GM18907 (cell line): ENCODE measurements around the gene LINC01488.

Experiments
- ATAC-seq: cut with Tn5 transposase; IDR thresholded peaks from one replicate; pipeline ENCODE4 v1.9.1; 2021; ENCODE audit warnings: mild to moderate bottlenecking, moderate library complexity; ENCODE audit not compliant: unreplicated experiment

LINC01488 gene

DNA sequence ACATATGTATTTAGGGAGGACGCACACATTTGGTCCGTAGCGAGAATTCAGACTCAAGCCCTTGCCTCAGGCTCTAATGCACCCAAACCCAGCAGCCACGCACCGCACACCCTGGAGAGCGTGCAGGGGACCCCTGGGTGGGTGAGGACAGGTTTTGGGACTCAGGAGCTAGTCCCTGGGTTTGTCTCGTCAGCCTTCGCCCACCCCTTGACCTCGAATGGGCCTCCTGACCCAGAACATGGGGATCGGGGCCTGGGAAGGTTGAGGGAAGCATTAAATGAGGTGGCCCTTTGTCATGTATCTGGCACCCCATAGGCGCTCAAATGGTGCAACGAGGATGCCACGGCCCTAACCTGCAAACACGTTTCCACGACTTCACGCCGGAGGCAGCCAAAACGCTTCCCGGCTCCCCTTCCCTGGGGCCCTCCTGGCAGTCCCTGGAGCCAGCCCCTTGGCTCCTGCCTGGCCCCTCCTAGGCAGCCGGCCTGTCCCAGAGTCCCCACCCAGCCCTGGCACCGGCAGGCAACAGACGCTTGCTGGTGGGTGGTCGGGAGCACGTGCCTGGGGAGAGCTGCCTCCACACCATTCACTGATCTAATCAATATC is 5.5 kb upstream of the LINC01488 start:
- ATAC-seq, result no peak

DNA sequence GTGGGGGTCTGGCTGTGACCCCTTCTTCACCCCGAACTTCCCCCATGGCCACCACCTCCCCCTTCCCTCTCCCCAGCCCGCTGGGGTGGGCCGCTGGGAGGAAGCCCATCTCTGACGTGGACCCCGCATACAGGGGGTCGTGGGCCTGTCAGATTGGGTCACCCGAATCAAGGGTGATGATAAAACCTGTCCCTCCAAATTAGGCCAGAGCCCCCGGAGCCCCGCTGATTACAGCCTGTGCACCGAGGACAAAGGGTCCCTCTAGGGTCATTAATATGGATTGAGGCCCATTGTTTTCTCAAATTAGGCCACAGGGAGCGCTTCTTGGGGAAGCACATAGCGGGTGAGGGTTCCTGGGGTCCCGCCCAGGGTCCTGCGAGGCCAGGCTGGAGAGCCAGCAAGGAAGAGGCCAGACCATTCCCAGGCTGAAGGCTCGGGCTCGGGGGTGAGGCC is 4.9 kb upstream of the LINC01488 start:
- no peak for ATAC-seq

DNA sequence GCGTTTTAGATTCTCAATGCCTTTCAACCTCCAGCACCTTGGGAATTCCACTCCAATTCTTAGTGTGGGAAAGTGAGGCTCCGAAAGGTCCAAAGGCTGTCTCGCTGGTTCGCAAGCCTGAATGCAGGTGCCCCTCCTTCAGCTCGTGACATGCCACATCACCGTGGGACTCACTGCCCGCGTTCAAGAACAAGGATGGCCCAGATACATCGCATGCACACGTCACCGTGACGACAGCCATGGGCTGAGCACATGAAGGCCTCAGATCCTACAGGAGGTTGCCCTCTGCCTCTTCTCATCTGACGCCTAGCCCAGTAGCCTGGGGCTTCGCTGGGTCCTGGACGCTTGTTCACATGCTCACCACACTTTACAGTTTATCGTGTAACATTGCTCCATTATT is 4.4 kb upstream of the LINC01488 start:
- ATAC-seq, result no peak

DNA sequence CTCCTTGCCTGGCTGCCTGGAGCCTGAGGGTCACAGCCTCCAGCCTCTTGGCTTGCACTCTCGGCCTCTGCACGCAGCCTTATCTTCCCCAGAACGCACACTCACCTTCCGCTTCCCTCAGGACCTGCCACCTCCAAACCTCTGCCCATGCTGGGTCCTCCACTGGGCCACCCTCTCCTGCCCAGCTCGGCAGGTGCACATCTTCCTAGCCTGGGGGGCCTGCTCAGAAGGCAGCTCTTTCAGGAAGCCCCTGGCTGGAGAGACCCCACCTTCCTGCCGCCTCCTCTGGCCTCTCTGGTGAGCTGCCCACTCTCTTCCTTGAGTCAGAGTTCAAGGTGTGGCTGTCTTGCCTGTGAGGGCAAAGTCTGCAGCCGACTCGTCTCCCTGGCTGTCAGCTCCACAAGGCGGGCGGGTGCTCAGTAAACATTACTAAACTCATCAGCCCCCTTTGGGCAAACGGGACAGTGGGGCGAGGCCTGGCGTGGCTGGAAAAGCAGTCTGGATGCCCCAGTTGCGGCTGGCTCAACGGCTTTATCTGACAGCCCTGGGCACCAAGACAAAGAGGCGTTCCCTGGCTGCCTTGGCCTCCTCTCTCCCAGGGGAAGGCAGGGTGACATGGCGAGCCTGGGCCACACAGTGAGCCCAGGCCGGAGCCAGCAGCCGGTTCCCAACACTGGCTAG is 1.7 kb upstream of the LINC01488 start:
- no peak for ATAC-seq

DNA sequence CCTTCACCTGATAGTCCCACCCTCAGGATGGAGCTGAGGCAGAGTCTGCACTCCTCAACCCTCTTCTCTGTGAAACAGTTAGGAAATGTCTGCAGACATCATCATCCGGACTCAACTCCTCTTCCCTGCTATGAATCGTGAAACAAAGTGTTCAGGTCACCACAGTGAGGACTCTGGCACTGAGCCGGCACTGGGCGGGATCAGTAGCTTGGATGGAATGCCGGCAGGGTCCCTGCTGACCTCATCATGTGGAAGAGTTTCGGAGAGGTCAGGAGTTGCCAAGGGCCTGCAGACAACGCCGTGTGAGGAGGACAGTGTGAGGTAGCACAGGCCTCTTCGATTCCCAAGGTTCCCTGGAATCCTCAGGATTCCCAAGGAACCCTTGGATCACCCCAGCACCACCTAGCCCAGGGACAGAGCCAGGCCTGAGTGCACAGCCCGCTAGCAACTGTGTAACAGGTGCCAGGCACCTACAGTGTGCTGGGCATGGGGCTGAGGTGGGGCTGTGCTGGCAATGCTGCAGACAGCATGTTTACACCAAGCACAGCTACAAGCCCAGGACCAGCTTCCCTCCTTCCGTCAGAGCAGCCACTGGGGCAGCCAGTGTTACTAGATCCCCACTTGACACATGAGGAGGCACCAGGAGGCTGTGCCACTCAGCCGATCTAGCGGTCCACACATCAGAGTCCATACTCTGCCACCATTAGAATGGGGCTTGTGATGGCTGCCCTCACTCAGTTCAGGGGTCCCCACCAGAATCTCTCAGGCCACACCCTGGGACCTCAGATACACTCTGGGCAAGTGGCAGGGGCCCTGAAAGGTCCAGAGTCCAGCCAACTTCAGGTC is 693 bp upstream of the LINC01488 start:
- ATAC-seq, result no peak

DNA sequence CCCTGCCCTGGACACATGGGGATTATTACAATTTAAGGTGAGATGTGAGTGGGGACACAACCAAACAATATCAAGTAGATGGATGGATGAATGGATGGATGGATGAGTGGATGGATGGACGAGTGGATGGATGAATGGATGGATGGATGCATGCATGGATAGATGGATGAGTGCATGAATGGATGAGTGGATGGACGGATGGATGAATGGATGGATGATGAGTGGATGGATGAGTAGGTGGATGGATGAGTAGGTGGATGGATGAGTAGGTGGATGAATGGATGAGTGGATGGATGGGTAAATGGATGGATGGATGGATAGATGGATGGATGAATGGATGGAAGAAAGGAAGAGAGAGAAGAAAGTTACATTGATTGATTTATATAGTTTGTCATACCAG is 859 bp downstream of the LINC01488 start:
- no peak for ATAC-seq

DNA sequence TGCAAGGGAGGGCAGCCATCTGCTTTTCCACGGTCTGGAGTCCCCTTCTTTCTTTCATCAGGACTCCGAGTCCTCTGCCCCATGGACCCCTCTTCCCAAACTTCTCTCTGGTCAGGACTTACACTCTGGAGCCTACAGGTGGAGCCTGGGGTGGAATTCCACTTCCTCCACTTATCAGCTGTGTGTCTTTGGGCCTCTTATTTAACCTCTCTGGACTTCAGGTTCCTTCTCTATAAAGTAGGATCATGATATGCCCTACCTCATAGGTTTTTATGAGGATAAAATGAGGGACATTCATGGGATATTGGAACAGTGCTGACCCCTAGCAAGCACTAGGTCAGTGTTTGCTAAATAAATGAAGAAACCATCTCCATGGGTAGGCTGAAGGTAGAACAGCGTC is 1.7 kb downstream of the LINC01488 start:
- no peak for ATAC-seq

DNA sequence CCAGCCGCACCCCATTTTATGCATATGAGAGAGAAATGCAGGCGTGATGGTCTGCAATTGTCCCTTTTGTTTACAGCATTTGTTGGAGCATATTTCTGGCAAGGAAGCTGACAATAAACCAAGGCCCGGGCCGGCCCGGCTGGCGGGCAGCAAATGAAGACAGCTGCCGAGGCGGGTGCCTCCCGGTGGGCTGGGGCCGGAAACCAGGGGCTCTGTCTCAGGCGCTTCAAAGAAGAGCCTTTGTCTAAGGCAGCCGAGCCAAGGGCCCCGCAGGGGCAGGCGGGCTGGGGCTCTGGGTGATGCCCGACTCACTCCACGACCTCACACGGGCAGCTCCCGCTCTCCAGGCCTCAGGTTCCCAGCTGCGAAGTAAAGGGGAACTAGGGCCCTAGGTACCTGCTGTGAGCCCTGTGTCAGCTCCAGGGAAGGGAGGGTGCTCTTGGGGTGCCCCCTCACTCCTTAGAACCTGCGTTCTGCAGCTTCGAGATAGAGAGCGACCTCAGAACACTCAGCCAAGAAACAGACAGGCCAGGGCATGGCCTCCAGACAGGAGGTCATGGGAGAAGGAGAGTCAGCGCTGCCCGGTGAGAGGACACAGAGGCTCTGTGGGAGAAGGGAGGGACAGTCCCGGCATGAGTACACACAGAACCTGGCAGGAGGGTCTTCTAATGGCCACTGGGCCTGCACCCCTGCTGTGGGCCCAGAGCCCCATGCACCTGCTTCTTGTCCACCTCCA is 2.4 kb downstream of the LINC01488 start:
- ATAC-seq, result no peak

DNA sequence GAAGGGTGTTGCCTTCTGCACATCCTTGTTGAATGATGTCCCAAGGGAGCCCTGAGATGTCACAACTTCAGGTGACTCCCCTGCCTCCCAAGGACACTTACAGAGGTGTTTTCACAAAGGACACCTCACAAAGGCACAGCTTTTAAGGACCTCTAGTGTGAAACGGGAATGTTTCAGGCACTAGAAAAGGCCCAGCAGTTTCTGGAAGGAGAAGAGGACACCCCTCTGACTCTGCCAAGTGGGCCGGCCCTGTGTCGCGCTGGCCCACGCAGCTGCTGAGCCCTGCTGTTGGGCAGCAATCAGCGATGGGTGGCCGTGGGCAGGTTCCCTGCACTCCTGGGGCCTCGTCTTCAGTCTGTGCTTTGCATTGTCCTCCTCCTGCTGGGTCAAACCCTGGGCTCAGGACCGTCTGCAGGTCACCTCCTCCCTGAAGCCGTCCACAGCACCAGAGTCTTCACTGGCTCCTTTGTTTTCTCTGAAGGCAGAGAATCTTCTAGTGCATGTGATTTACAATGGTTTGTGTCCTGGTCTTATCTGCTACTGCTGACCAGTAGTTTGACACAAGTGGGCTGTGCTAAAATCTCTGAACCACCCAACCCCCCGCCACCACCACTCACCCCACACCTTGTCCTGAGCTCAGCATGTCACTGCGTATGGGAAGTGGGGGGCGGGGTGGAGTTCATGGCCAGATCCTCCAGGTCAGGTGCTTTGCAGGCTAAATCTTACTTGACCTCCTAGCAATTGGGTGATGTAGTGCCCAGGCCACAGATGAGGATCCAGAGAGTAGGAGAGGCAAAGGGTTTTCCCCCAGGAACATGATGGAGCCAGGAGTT is 3.2 kb downstream of the LINC01488 start:
- ATAC-seq, result no peak

DNA sequence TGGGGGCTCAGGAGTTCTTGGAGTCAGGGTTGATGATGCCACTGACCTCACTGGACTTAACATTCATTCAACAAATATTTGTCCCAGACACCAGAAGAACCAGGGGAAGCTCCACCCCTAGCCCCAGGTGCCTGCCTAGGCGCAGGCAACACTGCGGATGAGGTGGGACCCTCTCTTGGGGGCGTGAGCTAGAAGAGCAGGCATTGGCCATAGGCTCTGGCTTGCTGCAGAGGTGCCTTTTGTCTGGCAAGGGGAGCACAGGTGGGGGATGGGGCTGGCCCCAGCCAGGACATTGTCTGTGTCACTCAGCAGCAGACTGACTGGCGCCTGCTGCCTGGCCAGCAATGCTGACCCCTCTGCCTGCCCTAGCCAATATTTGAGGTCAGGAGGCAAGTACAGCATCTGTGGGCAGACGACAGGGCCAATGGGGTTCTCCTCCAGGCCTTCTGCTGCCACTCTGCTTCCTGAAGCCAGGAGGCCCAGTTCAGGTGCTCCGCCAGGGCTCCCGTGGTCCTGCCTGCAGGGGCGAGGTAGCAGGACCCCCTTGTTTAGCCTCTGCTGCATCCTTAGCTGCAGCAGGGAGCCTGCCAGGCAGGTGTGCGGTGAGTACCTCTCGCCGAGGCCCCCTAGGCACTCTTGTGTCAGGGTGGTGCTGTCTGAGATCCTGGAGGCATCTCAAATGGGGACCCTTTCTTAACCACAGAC is 4.0 kb downstream of the LINC01488 start:
- no peak for ATAC-seq

DNA sequence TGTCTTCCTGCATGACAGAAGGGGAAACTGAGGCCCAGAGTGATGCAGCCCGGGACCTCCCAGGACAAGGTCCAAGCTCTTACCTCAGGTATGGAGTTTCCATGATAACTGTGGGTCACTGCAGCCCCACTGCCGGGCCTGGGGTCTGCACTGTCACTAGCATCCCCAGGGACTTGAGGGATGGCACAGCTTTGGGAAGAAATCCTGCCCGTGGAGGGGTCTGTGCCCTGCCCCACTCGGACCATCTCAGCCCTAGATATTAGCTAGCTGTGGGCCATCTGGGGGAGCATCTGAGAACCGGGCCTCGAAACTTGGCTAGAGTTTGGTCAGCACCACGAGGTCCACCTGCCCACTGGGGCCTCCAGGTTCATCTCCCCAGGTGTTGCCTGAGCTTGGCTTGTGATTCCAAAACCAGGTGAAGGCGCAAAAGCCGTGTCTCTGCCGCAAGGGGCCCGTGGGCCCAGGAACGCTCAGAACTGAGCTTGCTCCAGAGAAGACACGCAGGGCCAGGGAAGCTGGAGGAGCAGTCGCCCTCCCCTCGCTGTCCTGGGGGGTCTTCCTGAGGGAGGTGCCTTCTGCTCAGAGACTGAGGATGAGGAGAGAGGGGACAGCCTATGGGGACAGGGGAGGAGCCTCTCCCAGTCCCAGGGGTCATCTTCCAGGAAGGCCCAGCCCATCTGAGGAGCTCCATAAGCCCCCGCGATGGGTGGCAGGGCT is 4.8 kb downstream of the LINC01488 start:
- ATAC-seq, result no peak

DNA sequence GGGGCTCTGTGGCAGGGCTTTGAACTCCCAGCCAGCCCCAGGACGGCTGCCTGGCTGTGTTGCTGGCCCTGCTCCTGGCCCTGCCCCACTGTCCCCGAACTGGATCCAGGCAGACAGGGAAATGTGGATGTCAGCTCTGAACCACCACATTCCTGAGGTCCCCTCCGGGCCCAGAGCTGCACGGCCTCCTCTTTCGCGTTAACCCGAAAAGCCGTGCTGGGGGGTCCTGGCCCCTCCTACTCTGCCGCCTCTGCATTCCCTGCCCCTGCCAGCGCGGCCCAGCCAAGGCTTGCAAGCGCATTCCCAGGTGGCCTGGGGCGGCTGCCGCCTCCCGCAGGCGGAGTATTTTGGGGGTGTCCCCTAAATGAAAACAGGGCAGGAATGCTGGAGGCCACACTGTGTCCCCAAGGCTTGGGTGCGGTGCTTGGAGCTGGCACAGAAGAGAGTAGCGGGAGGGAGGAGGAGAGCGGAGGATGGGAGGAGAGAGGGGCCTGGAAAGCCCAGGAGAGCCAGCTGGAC is 5.4 kb downstream of the LINC01488 start:
- no peak for ATAC-seq

DNA sequence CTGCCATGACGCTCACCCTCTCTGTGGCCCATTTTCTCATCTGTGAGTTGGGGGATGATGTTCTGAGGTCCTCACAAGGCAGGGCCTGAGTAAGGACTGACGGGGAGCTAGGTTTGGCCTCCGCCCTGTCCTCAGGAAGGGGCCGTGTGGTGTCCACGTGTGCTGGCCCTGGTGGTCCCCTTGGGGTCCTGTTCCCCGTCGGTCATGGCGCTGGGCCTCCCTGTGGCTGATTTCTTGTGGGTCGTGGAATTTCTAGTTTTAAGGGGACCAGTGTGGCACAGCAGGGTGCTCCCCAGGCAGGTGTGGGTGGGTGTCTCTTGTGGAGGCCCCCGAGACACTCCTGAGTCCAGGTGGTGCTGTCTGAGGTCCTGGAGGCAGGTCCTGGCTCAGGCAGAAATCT is 5.9 kb downstream of the LINC01488 start:
- no peak for ATAC-seq

DNA sequence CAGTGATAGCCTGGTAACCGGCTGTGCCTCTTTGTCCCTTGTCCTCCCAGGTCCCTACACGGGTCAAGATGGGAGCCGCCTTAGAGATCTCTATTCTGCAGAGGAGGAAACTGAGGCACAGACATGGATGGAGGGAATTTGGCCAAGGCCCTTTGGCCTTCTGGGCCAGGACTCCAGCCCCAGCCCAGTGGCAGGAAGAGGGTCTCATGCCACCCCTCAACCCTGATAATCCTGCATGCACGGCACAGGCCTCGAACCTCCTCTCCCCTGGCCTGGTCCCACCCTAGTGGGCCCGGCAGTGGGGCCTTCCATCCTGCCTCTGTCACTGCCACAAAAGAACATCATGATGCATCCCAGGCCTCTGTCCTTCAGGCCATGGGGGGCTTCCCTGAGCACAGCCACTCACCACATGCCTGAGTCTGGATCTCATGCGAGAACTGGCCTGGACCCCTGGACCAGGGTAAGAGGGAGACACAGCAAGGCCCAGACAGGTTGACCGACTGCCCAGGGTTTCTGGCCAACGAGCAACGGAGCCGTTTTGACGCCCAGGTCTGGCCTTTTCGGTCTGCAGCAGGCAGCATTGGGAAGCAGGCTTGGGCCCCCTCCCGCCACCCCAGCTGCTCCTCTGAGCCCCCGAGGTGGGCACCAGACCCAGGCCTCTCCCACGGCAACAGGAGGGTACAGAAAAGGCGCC is 6.5 kb downstream of the LINC01488 start:
- ATAC-seq, result no peak

DNA sequence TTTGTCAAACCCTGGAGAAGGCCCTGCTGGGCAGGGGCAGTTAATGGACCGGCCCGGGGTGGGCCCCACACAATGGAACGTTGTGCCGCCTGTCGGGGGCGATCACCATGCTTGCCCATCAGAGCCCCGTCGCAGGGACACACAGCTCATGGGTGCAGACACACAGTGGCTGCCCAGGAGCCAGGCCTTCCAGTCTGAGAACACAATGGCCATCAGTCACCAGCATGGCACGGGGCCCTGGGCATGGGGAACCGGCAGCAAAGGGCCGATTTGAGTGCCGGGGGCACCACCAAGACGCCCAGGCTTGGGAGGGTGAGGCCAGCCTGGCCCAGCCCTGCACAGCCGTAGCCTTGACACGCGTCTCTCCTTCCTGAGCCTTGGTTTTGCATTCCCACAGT is 7.1 kb downstream of the LINC01488 start:
- no peak for ATAC-seq

DNA sequence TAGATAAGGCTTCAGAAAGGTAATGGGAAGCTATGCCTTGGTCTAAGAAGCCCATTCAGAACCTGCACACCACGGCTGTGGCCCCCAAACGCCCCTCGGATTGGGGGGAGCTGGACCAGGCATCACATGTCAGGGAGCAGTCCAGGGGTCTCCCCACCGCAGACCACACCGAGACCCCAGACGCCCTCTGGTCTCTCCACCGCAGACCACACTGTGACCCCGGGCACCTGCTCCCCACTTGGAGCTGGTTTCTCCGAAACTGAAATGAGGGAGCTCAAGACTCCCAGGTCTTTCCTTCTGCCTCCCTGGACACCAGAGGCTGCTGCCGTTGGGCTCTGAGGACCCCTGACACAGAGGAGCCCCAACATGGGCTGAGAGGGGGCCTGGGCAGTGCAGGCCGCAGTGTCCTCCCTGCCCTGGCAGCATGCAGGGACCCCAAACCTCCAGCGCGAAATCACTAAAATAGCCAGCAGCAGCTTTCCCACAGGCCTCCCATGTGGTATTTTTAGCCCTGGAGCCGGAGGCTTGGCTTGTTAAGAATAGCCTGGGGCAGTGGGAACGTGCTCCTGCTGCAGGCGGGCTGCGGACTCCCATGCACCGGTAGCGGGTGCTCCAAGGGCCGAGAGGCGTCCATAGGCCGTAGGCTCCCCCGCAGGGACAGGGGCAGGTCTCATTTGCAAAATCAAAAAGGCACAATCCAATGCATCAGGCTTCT is 7.7 kb downstream of the LINC01488 start:
- ATAC-seq, result no peak

DNA sequence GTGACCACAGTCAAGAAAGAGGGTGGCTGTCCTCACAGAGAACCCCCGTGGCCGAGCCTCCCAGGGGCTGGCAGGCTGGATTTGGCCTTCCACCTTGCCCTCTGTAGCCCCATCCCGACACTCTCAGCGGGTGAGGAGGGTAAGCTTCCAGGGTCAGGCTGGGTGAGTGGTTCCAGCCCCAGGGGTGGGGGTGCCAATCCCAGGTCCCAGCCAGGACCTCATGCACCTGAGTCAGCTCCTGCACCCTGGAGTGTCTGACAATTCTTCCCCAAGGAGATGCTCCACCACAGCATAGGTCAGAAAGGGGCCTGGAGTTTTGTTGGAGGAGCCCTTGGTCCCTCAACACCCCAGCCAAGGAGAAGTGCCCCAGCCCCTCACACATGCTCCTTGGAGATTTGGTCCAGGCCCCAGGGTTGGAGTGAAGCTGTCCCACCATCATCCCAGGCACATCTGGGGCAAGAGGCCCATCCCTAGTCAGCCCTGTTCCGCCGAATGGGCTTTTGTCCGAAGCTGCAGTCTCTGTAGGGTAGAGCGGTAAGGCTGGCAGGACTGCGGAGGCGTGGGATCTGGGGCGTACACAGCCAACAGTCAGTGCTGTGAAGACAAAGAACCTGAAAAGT is 8.4 kb downstream of the LINC01488 start:
- ATAC-seq, result no peak
